ENCODE data around the gene BNIP3. TPM values are rescaled to one million over a fixed set of nuclear protein-coding genes. Genes with fewer than 3 reads are reported as not detected.
A peak's percentile ranks its signal among the peaks of the same experiment; 100 is the strongest.

Gene BNIP3
- total RNA-seq, 1 donor from 2014 or later = 38.9 TPM

GRCh38 chr10:131946880-131947279 is 34.8 kb downstream of the BNIP3 start:
- Histone ChIP-seq H3K4me1 (no peaks in the 10 kb centered on the region), H3K36me3 (peaks cover 94% of the 10 kb centered on the region), H3K27me3 (ENCODE audit: low read depth) (no peaks in the 10 kb centered on the region), H3K4me3 (no peak overlapping the region), H3K27ac (no peak overlapping the region), H3K9me3 (no peaks in the 10 kb centered on the region)
- DNase-seq (no peak), ATAC-seq (no peak)
- intact Hi-C loops (cut with DNase I) = no loop called here
- TF ChIP-seq, protein P1, sequence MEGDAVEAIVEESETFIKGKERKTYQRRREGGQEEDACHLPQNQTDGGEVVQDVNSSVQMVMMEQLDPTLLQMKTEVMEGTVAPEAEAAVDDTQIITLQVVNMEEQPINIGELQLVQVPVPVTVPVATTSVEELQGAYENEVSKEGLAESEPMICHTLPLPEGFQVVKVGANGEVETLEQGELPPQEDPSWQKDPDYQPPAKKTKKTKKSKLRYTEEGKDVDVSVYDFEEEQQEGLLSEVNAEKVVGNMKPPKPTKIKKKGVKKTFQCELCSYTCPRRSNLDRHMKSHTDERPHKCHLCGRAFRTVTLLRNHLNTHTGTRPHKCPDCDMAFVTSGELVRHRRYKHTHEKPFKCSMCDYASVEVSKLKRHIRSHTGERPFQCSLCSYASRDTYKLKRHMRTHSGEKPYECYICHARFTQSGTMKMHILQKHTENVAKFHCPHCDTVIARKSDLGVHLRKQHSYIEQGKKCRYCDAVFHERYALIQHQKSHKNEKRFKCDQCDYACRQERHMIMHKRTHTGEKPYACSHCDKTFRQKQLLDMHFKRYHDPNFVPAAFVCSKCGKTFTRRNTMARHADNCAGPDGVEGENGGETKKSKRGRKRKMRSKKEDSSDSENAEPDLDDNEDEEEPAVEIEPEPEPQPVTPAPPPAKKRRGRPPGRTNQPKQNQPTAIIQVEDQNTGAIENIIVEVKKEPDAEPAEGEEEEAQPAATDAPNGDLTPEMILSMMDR (IDR thresholded peaks at IDR 0.05) = no peak

GRCh38 chr10:131946321-131946751 is 35.4 kb downstream of the BNIP3 start:
- H3K4me1 ChIP-seq = no peaks in the 10 kb centered on the region
- TF ChIP-seq, protein P1 (IDR thresholded peaks at IDR 0.05) = no peak
- H3K27me3 ChIP-seq (ENCODE audit: low read depth) = no peaks in the 10 kb centered on the region
- H3K4me3 ChIP-seq = no peak overlapping the region
- no peak overlapping the region for H3K27ac ChIP-seq
- no peak for DNase-seq
- no peaks in the 10 kb centered on the region for H3K9me3 ChIP-seq
- intact Hi-C loops (cut with DNase I) = no loop called here
- peaks cover 95% of the 10 kb centered on the region for H3K36me3 ChIP-seq
- ATAC-seq = peak in 1 of 2 donors; percentile 16

GRCh38 chr10:131944976-131945695 is 36.6 kb downstream of the BNIP3 start:
- peaks cover 95% of the 10 kb centered on the region for H3K36me3 ChIP-seq
- ATAC-seq (no peak), DNase-seq (no peak)
- no peaks in the 10 kb centered on the region for H3K27me3 ChIP-seq (ENCODE audit: low read depth)
- intact Hi-C loops (cut with DNase I) = no loop called here
- TF ChIP-seq, protein P1 (IDR thresholded peaks at IDR 0.05) = no peak
- H3K27ac ChIP-seq = no peak overlapping the region
- no peaks in the 10 kb centered on the region for H3K4me1 ChIP-seq
- no peak overlapping the region for H3K4me3 ChIP-seq
- H3K9me3 ChIP-seq = no peaks in the 10 kb centered on the region

DNA sequence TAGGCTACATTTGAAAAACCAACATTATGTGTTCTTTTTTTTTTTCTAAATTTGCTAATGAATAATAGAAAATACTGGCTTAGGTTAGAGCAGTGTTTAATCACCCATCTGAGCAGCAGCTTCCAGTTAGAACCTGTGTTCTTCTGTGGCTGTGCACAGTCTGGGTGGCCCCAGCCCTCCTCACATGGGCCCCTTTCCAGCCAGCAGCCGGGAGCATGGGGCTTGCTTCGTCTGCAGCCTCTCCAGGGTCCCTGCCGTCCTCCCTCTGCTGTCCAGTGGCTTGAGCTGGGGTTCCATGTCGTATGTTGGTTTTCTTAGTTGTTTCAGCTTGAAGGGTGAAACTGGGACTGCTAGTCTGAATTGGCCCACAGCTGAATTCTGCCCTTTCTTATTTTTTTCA is 37.3 kb downstream of the BNIP3 start:
- ATAC-seq (no peak), DNase-seq (no peak)
- no peaks in the 10 kb centered on the region for H3K27me3 ChIP-seq (ENCODE audit: low read depth)
- H3K9me3 ChIP-seq = no peaks in the 10 kb centered on the region
- no peak overlapping the region for H3K4me3 ChIP-seq
- intact Hi-C loops (cut with DNase I) = no loop called here
- H3K36me3 ChIP-seq = peaks cover 97% of the 10 kb centered on the region
- no peaks in the 10 kb centered on the region for H3K4me1 ChIP-seq
- TF ChIP-seq, protein P1 (IDR thresholded peaks at IDR 0.05) = no peak
- H3K27ac ChIP-seq = no peak overlapping the region

- peak; percentile 36 to 40 for ATAC-seq
Measured at GRCh38 chr10:131943021-131943814, 38.5 kb downstream of the BNIP3 start.

More at GRCh38 chr10:131943021-131943814, 38.5 kb downstream of the BNIP3 start:
- intact Hi-C loops (cut with DNase I) = no loop called here
- TF ChIP-seq, protein P1 (IDR thresholded peaks at IDR 0.05) = peak; percentile 25
- no peak for DNase-seq
- Histone ChIP-seq H3K4me1 (no peaks in the 10 kb centered on the region), H3K27ac (no peak overlapping the region), H3K36me3 (peaks cover 93% of the 10 kb centered on the region), H3K4me3 (no peak overlapping the region), H3K27me3 (ENCODE audit: low read depth) (no peaks in the 10 kb centered on the region), H3K9me3 (no peaks in the 10 kb centered on the region)
